Measurements from ENCODE around the gene GDAP2. TPM values are rescaled to one million over a fixed set of nuclear protein-coding genes. Genes with fewer than 3 reads are reported as not detected.

GDAP2 gene
- total RNA-seq, 4 donors from 2014 or later: 9.6 to 43.5 (median 31.5) TPM

GRCh38 chr1:117895482-117896114 lies 33.8 kb downstream of the GDAP2 start:
- Histone ChIP-seq H3K9me3 (no peaks in the 10 kb centered on the region), H3K27me3 (no peaks in the 10 kb centered on the region), H3K4me1 (no peaks in the 10 kb centered on the region), H3K27ac (no peak overlapping the region), H3K36me3 (peaks cover 0 to 35% (median 7%) of the 10 kb centered on the region in 4 donors), H3K4me3 (no peak overlapping the region)
- in situ Hi-C loops (cut with MboI; ENCODE audit: low pct_ligation_motif_present in 1 of 4, low pct_unique_long_range_greater_than_20kb in 1 of 4, low sequenced_read_pairs in 3 of 4) (loop anchor here in 2 of 4 donors (25.0 kb wide), 1 partner anchor 383 kb away; no protein-coding TSS in a partner anchor), intact Hi-C loops (cut with DNase I; ENCODE audit: low total_unique reads) (no loop called here)
- TF ChIP-seq POLR2A (IDR thresholded peaks at IDR 0.05) (no peak), CTCF (IDR thresholded peaks at IDR 0.05) (peak; percentile 59 to 77 (median 71))
- peak; percentile 66 for DNase-seq
- WGBS, 2 donors (ENCODE audit: low coverage in 1 of 2): 17 to 21% methylated on average over 4 of the region's 4 CpGs

- TF ChIP-seq CTCF (IDR thresholded peaks at IDR 0.05) (no peak), POLR2A (IDR thresholded peaks at IDR 0.05) (no peak), POLR2AphosphoS5 (IDR thresholded peaks at IDR 0.05) (no peak), EP300 (IDR thresholded peaks at IDR 0.05; ENCODE audit: low read depth) (no peak)
- 77 to 100% methylated on average over 1 of the region's 1 CpG for WGBS, 2 donors (ENCODE audit: low coverage in 1 of 2)
- no peaks in the 10 kb centered on the region for H3K27me3 ChIP-seq
- no peak overlapping the region for H3K4me3 ChIP-seq
- H3K4me1 ChIP-seq: no peaks in the 10 kb centered on the region
- no peak for DNase-seq
- in situ Hi-C loops (cut with MboI; ENCODE audit: low pct_ligation_motif_present in 1 of 4, low pct_unique_long_range_greater_than_20kb in 1 of 4, low sequenced_read_pairs in 3 of 4): loop anchor here in 2 of 4 donors (25.0 kb wide), 1 partner anchor 382 kb away; no protein-coding TSS in a partner anchor
- H3K9me3 ChIP-seq: no peaks in the 10 kb centered on the region
- no peak overlapping the region for H3K27ac ChIP-seq
- peaks cover 0 to 34% (median 7%) of the 10 kb centered on the region in 4 donors for H3K36me3 ChIP-seq
- intact Hi-C loops (cut with DNase I; ENCODE audit: low total_unique reads): no loop called here
These were observed 35.3 kb downstream of the GDAP2 start for GRCh38 chr1:117894078-117894477.

- Histone ChIP-seq H3K9me3 (no peaks in the 10 kb centered on the region), H3K4me3 (no peak overlapping the region), H3K27ac (no peak overlapping the region), H3K27me3 (no peaks in the 10 kb centered on the region), H3K36me3 (peaks cover 0 to 28% (median 7%) of the 10 kb centered on the region in 4 donors), H3K4me1 (no peaks in the 10 kb centered on the region)
- in situ Hi-C loops (cut with MboI; ENCODE audit: low pct_ligation_motif_present in 1 of 4, low pct_unique_long_range_greater_than_20kb in 1 of 4, low sequenced_read_pairs in 3 of 4): loop anchor here in 2 of 4 donors (25.0 kb wide), 1 partner anchor 380 kb away; no protein-coding TSS in a partner anchor
- intact Hi-C loops (cut with DNase I; ENCODE audit: low total_unique reads): no loop called here
- WGBS, 2 donors (ENCODE audit: low coverage in 1 of 2): 91 to 92% methylated on average over 2 of the region's 2 CpGs
- no peak for DNase-seq
- TF ChIP-seq EP300 (IDR thresholded peaks at IDR 0.05; ENCODE audit: low read depth): no peak
- TF ChIP-seq POLR2AphosphoS5 (IDR thresholded peaks at IDR 0.05): no peak
- no peak for TF ChIP-seq CTCF (IDR thresholded peaks at IDR 0.05)
- TF ChIP-seq POLR2A (IDR thresholded peaks at IDR 0.05): no peak
These were observed 36.9 kb downstream of the GDAP2 start for GRCh38 chr1:117892512-117892911.

- in situ Hi-C loops (cut with MboI; ENCODE audit: low pct_ligation_motif_present in 1 of 4, low pct_unique_long_range_greater_than_20kb in 1 of 4, low sequenced_read_pairs in 3 of 4): loop anchor here in 2 of 4 donors (25.0 kb wide), 1 partner anchor 378 kb away; no protein-coding TSS in a partner anchor
- Histone ChIP-seq H3K4me3 (no peak overlapping the region), H3K27me3 (no peaks in the 10 kb centered on the region), H3K36me3 (peaks cover 0 to 13% (median 0%) of the 10 kb centered on the region in 4 donors), H3K4me1 (no peaks in the 10 kb centered on the region), H3K9me3 (no peaks in the 10 kb centered on the region), H3K27ac (no peak overlapping the region)
- no peak for DNase-seq
- no peak for TF ChIP-seq CTCF (IDR thresholded peaks at IDR 0.05)
- no peak for TF ChIP-seq EP300 (IDR thresholded peaks at IDR 0.05; ENCODE audit: low read depth)
- TF ChIP-seq POLR2A (IDR thresholded peaks at IDR 0.05): no peak
- TF ChIP-seq POLR2AphosphoS5 (IDR thresholded peaks at IDR 0.05): no peak
- 95 to 96% methylated on average over 2 of the region's 2 CpGs for WGBS, 2 donors (ENCODE audit: low coverage in 1 of 2)
- intact Hi-C loops (cut with DNase I; ENCODE audit: low total_unique reads): no loop called here
These were observed 39.0 kb downstream of the GDAP2 start for GRCh38 chr1:117890452-117890851.
